HepG2 (cell line): ENCODE results near the gene MAN1A2. TPM values are rescaled to one million over a fixed set of nuclear protein-coding genes. Genes with fewer than 3 reads are reported as not detected.
A peak's percentile ranks its signal among the peaks of the same experiment; 100 is the strongest.

Experiments
- ATAC-seq: fragments of 200-7000 bp; cut with Tn5 transposase; 3 replicates; pipeline ENCODE4 v1.9.1; 2020; ENCODE audit warnings: mild to moderate bottlenecking, moderate library complexity
- BruUV-seq: library from RNA; stranded (reverse); fragments of 400-500 nt; replicated peaks from 2 replicates; lab custom pipeline; 2021; lab: Mats Ljungman, UMichigan
- CTCF ChIA-PET: fragments of 300-600 bp; formaldehyde crosslinking; extraction: SDS; loops from one replicate; lab custom pipeline; 2021; ENCODE audit warnings: low total read pairs, inconsistent platforms, low intra/inter-chr PET ratio; lab: Yijun Ruan, JAX
- POLR2A ChIA-PET: fragments of 350-600 bp; sonication (Branson Sonifier 250); formaldehyde crosslinking; loops from one replicate; lab custom pipeline; 2020; ENCODE audit warnings: antibody characterized with exemption, inconsistent platforms; lab: Yijun Ruan, JAX
- DNase-seq: peaks from one replicate; pipeline ENCODE4 v3.0.0-alpha.2; 2015; ENCODE audit warnings: low spot score
- FAIRE-seq: peaks from 3 replicates; lab custom pipeline; 2011; peaks lifted over from hg19 to GRCh38; lab: Jason Lieb, UNC
- H2AFZ ChIP-seq: one replicate; pipeline ENCODE4 v1.6.1; 2011; ENCODE audit warnings: low read length, inconsistent platforms
- H3K27ac ChIP-seq: fragments of 300-600 bp; 3 replicates; pipeline ENCODE4 v1.8.0; 2011; ENCODE audit warnings: mixed run types, mild to moderate bottlenecking, mixed read lengths, low read length, inconsistent platforms; ENCODE audit not compliant: insufficient read depth; ENCODE audit errors: extremely low read length
- H3K27me3 ChIP-seq, 2 experiments: fragments of 200-600 bp in 1 of 2; 2 replicates in 1 of 2; 3 replicates in 1 of 2; pipeline versions ENCODE4 v1.6.0 to v1.8.0; 2011; ENCODE audit warnings: low read length in 2 of 2, mild to moderate bottlenecking in 2 of 2, moderate library complexity in 2 of 2, inconsistent platforms in 1 of 2; ENCODE audit not compliant: insufficient read depth in 2 of 2, control insufficient read depth in 1 of 2
- H3K36me3 ChIP-seq, 2 experiments: fragments of 200-600 bp in 1 of 2; replicated peaks in 1 of 2; 2 replicates in 1 of 2; 3 replicates in 1 of 2; pipeline versions ENCODE4 v1.5.1 to v1.8.0; 2011; ENCODE audit warnings: low read length in 2 of 2, inconsistent platforms in 1 of 2; ENCODE audit not compliant: insufficient read depth in 2 of 2, control insufficient read depth in 1 of 2
- H3K4me1 ChIP-seq: 2 replicates; pipeline ENCODE4 v1.5.1; 2012; ENCODE audit warnings: low read length, inconsistent platforms; ENCODE audit not compliant: insufficient read depth
- H3K4me2 ChIP-seq: 2 replicates; pipeline ENCODE4 v1.6.0; 2011; ENCODE audit warnings: low read depth, low read length, inconsistent platforms
- H3K4me3 ChIP-seq, 3 experiments: fragments of 200-600 bp in 1 of 3; sonication (generic), shearing (Covaris generic) in 1 of 3; replicated peaks in 1 of 3; 2 replicates each; pipeline ENCODE4 v1.5.1; 2011 to 2016; ENCODE audit warnings: low read length in 3 of 3, inconsistent platforms in 2 of 3, low read depth in 2 of 3, mild to moderate bottlenecking in 2 of 3, control low read depth in 1 of 3, mixed read lengths in 1 of 3; ENCODE audit not compliant: insufficient read depth in 1 of 3
- H3K79me2 ChIP-seq: one replicate; pipeline ENCODE4 v1.6.1; 2011; ENCODE audit warnings: low read length, inconsistent platforms; ENCODE audit not compliant: insufficient read depth
- H3K9ac ChIP-seq: 2 replicates; pipeline ENCODE4 v1.6.0; 2011; ENCODE audit warnings: mild to moderate bottlenecking, low read depth, low read length, inconsistent platforms; ENCODE audit not compliant: insufficient read depth
- H3K9me3 ChIP-seq: 2 replicates; pipeline ENCODE4 v1.5.1; 2012; ENCODE audit warnings: mild to moderate bottlenecking, low read length
- H4K20me1 ChIP-seq: 2 replicates; pipeline ENCODE4 v1.6.0; 2011; ENCODE audit warnings: inconsistent platforms, mild to moderate bottlenecking, low read length, moderate library complexity; ENCODE audit not compliant: insufficient read depth
- ARID5B ChIP-seq: IDR thresholded peaks from 2 replicates; pipeline ENCODE4 v1.4.0; 2020; ENCODE audit warnings: mild to moderate bottlenecking, missing genetic modification reagents
- CEBPG ChIP-seq: IDR thresholded peaks from 2 replicates; pipeline ENCODE4 v1.6.1; 2016
- FOSL2 ChIP-seq: sonication (generic); formaldehyde crosslinking; IDR thresholded peaks from 2 replicates; pipeline ENCODE4 v1.4.0; 2020; ENCODE audit warnings: missing genetic modification reagents
- FOXA3 ChIP-seq: IDR thresholded peaks from 2 replicates; pipeline ENCODE4 v1.6.1; 2016; ENCODE audit warnings: missing genetic modification reagents, missing compliant biosample characterization
- HOXA3 ChIP-seq: sonication (generic); formaldehyde crosslinking; IDR thresholded peaks from 2 replicates; pipeline ENCODE4 v1.5.0; 2020; ENCODE audit warnings: missing genetic modification reagents
- KAT8 ChIP-seq: IDR thresholded peaks from 2 replicates; pipeline ENCODE4 v1.6.1; 2016; ENCODE audit warnings: missing genetic modification reagents, missing compliant biosample characterization
- MAFG ChIP-seq: sonication (generic); formaldehyde crosslinking; IDR thresholded peaks from 2 replicates; pipeline ENCODE4 v1.5.1; 2020; ENCODE audit warnings: mild to moderate bottlenecking, missing genetic modification reagents
- NFRKB ChIP-seq: fragments of 450-650 bp; IDR thresholded peaks from 2 replicates; pipeline ENCODE4 v1.6.1; 2017
- RFXANK ChIP-seq: IDR thresholded peaks from 2 replicates; pipeline ENCODE4 v1.6.1; 2016
- SAP130 ChIP-seq: IDR thresholded peaks from 2 replicates; pipeline ENCODE4 v1.6.1; 2016; ENCODE audit warnings: low read depth
- TEAD3 ChIP-seq: optimal IDR thresholded peaks from 2 replicates; pipeline ENCODE3; 2016; ENCODE audit warnings: borderline replicate concordance
- YY1 ChIP-seq: IDR thresholded peaks from 2 replicates; pipeline ENCODE4 v1.6.1; 2011; ENCODE audit warnings: low read length, low read depth, moderate library complexity, mild to moderate bottlenecking; ENCODE audit not compliant: insufficient read depth, insufficient replicate concordance
- ZNF281 ChIP-seq: sonication (generic); formaldehyde crosslinking; IDR thresholded peaks from 2 replicates; pipeline ENCODE4 v1.4.0; 2020; ENCODE audit warnings: missing genetic modification reagents, borderline replicate concordance
- ZNF597 ChIP-seq: sonication (generic); formaldehyde crosslinking; IDR thresholded peaks from 2 replicates; pipeline ENCODE4 v1.5.0; 2020; ENCODE audit warnings: missing genetic modification reagents
- WGBS: methylation state at CpG from one replicate; pipeline ENCODE4 v1.1.6; 2017; ENCODE audit warnings: low lambda C conversion rate; 5-methylcytosine and 5-hydroxymethylcytosine counted together
- in situ Hi-C: cut with HindIII; loops from 2 replicates; pipeline ENCODE4 v1.10.0; 2017; ENCODE audit warnings: low pct_unique_long_range_greater_than_20kb; ENCODE audit not compliant: extremely low pct_ligation_motif_present
- intact Hi-C: fragments of 100-400 bp; cut with micrococcal nuclease; formaldehyde crosslinking; loops from one replicate; pipeline ENCODE4 v1.10.0; 2022; ENCODE audit not compliant: unreplicated experiment
- polyA plus RNA-seq, 8 experiments: library from polyadenylated mRNA; depleted of rRNA in 3 of 8; stranded (reverse) in 7 of 8; unstranded in 1 of 8; fragments of >200 nt; fragmentation: Illumina TruSeq in 4 of 8; extraction: Trizol in 4 of 8; gene quantifications; 2 replicates each; pipeline versions ENCODE4 v1.2.1 to v1.2.3, GENCODE V29; 2011 to 2016; ENCODE audit warnings: low read depth in 4 of 8, missing spikeins in 1 of 8, mixed read lengths in 1 of 8; ENCODE audit not compliant: insufficient read depth in 1 of 8
- total RNA-seq, 5 experiments: library from RNA; depleted of rRNA; stranded (reverse); fragments of >200 nt; fragmentation: Illumina TruSeq; extraction: Trizol; gene quantifications; 2 replicates each; pipeline ENCODE4 v1.2.3, GENCODE V29; 2016; ENCODE audit warnings: low read depth in 1 of 5
- TF ChIP-seq, protein P1 (sequence below): sonication (generic); formaldehyde crosslinking; IDR thresholded peaks from 2 replicates; pipeline ENCODE4 v1.4.0; 2020; ENCODE audit warnings: missing genetic modification reagents

MAN1A2 gene
- total and polyA plus RNA-seq, 2 of the 13 experiments (the other 11 are each of a cell fraction or from before 2014, with no cell fraction given) = 8.0 to 19.9 TPM

- Histone ChIP-seq H3K4me3 (no peak overlapping the region), H3K36me3 (no peaks in the 10 kb centered on the region), H3K4me2 (peak overlapping the region; percentile 41), H3K9me3 (no peaks in the 10 kb centered on the region), H3K27ac (no peak overlapping the region), H4K20me1 (no peaks in the 10 kb centered on the region), H3K79me2 (no peaks in the 10 kb centered on the region), H3K9ac (no peak overlapping the region), H3K4me1 (peaks cover 4% of the 10 kb centered on the region), H3K27me3 (peaks cover 0 to 5% of the 10 kb centered on the region in 2 experiments; a peak in 2 of 5 replicates), H2AFZ (peak overlapping the region; percentile 68)
- intact Hi-C loops (loop anchor here (10.0 kb wide), 1 partner anchor 55 kb away; no protein-coding TSS in a partner anchor), in situ Hi-C loops (no loop called here)
- peak; percentile 76 for ATAC-seq
- peak; percentile 39 for DNase-seq
- BruUV-seq = no TSS peak
- WGBS = 43% methylated on average over 6 of the region's 6 CpGs
- CTCF ChIA-PET = no interaction called here
- FAIRE-seq = no peak
- POLR2A ChIA-PET = no interaction called here
- no peak for TF ChIP-seq RFXANK (CRISPR knock-in tag)
- TF ChIP-seq, protein P1, sequence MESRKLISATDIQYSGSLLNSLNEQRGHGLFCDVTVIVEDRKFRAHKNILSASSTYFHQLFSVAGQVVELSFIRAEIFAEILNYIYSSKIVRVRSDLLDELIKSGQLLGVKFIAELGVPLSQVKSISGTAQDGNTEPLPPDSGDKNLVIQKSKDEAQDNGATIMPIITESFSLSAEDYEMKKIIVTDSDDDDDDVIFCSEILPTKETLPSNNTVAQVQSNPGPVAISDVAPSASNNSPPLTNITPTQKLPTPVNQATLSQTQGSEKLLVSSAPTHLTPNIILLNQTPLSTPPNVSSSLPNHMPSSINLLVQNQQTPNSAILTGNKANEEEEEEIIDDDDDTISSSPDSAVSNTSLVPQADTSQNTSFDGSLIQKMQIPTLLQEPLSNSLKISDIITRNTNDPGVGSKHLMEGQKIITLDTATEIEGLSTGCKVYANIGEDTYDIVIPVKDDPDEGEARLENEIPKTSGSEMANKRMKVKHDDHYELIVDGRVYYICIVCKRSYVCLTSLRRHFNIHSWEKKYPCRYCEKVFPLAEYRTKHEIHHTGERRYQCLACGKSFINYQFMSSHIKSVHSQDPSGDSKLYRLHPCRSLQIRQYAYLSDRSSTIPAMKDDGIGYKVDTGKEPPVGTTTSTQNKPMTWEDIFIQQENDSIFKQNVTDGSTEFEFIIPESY = peak; percentile 40; the same call in 1 of the 2 replicates
- 0 out of 2 replicates have a peak, but pooled peaks have one; percentile 25 for TF ChIP-seq KAT8
- TF ChIP-seq HOXA3 (CRISPR knock-in tag) = no peak
- TF ChIP-seq FOSL2 (CRISPR knock-in tag) = 0 out of 2 replicates have a peak, but pooled peaks have one; percentile 9
- TF ChIP-seq YY1 = peak; percentile 27
- TF ChIP-seq TEAD3 (CRISPR knock-in tag) = peak; percentile 22
- peak; percentile 35; the same call in 1 of the 2 replicates for TF ChIP-seq CEBPG (CRISPR knock-in tag)
- peak; percentile 40 for TF ChIP-seq SAP130 (CRISPR knock-in tag)
- no peak for TF ChIP-seq ZNF597 (CRISPR knock-in tag)
- peak; percentile 44; the same call in 1 of the 2 replicates for TF ChIP-seq FOXA3
- TF ChIP-seq ARID5B = 0 out of 2 replicates have a peak, but pooled peaks have one; percentile 25
- TF ChIP-seq NFRKB = no peak
- no peak for TF ChIP-seq MAFG (CRISPR knock-in tag)
- peak; percentile 87 for TF ChIP-seq ZNF281 (CRISPR knock-in tag)
Measured at GRCh38 chr1:117339866-117340700, 27.2 kb upstream of the MAN1A2 start.
